ENCODE results near the gene CDH22. TPM values are rescaled to one million over a fixed set of nuclear protein-coding genes. Genes with fewer than 3 reads are reported as not detected.

Gene CDH22
- total RNA-seq, 1 donor from 2014 or later, result 0.09 TPM

- H3K4me3 Mint-ChIP-seq, result no peak overlapping the region
- H3K27ac Mint-ChIP-seq (ENCODE audit: unreplicated experiment), result no peak overlapping the region
- TF ChIP-seq CTCF (conservative IDR thresholded peaks at IDR 0.05), result no peak
- peaks cover 53% of the 10 kb centered on the region for H3K27me3 Mint-ChIP-seq (ENCODE audit: low read depth)
- H3K9me3 Mint-ChIP-seq, result peaks cover 3% of the 10 kb centered on the region
- no peak for DNase-seq (ENCODE audit: low read depth, low spot score)
- no peaks in the 10 kb centered on the region for H3K4me1 Mint-ChIP-seq
- H3K36me3 Mint-ChIP-seq (ENCODE audit: low read depth), result no peaks in the 10 kb centered on the region
These were observed 39.6 kb downstream of the CDH22 start for GRCh38 chr20:46268662-46269061.

GRCh38 chr20:46268131-46268614 is 40.1 kb downstream of the CDH22 start:
- Mint-ChIP-seq H3K4me3 (no peak overlapping the region), H3K36me3 (ENCODE audit: low read depth) (no peaks in the 10 kb centered on the region), H3K9me3 (peaks cover 3% of the 10 kb centered on the region), H3K27ac (ENCODE audit: unreplicated experiment) (no peak overlapping the region), H3K4me1 (no peaks in the 10 kb centered on the region), H3K27me3 (ENCODE audit: low read depth) (peaks cover 54% of the 10 kb centered on the region)
- TF ChIP-seq CTCF (conservative IDR thresholded peaks at IDR 0.05), result no peak
- peak; percentile 7 for DNase-seq (ENCODE audit: low read depth, low spot score)

DNA sequence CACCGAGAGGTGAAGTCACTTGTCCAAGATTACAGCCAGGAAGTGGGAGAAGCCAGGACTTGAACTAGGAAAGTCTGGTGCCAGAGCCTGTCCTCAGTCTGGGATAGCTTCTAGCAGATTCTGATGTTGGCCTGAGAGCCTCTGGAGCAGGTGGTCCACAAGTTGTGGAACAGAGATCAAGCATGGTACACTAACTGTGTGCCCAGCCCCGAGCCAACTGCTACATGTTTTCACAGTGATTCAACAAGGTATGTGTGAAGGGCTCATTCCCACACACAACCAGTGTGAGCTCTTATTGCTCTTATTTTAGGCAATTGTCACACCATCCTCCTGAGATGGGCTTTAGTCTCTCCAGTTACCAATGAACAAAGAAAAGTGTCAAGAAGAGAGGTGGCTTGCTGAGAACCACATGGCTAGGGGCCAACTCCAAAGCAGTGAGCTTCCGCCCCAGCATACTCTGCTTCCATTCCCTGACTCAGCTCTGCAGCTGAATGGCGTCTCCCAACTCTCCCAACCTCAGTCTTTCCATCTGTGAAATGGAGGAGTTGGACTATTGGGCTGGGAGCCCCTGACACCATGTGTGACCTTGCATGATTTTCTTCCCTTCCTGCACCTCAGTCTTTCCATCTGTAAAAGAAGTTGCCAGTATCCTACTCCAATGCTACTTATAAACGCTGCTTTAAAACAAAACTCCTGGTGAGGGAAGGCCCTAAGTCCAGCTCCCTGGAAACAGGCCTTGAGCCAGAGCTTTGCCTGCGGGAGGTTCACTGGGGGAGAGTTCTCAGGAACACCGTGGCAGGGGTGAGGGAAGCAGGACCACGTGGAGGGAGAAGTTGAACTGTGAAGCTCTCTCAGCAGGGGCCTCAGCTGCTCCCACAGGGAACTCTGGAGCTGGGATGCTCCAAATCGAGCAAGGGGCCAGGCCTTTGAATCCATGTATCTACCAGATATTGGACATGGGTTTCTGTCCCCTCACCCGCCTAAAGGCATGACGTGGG is 40.9 kb downstream of the CDH22 start:
- H3K27ac Mint-ChIP-seq (ENCODE audit: unreplicated experiment), result no peak overlapping the region
- peaks cover 57% of the 10 kb centered on the region for H3K27me3 Mint-ChIP-seq (ENCODE audit: low read depth)
- H3K4me1 Mint-ChIP-seq, result no peaks in the 10 kb centered on the region

DNA sequence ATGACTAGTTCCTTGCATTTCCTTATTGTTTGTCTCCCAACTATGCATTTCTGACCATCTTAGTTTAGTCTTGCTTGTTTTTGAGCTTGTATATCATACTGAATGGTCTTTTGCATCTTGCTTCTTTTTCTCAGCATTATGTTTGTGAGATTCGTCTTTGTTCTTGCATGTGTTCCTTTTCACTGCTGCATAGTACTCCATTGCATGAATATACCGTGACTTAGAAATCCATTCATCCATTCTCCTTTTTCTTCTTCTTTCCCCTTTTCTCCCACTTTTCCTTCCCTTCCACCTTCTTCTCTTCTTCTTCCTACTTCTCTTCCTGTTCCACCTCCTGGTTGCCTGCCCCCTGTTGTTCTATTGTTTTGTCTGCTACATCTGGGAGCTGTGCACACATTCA is 42.8 kb downstream of the CDH22 start:
- no peak for TF ChIP-seq CTCF (conservative IDR thresholded peaks at IDR 0.05)
- peaks cover 55% of the 10 kb centered on the region for H3K27me3 Mint-ChIP-seq (ENCODE audit: low read depth)
- DNase-seq (ENCODE audit: low read depth, low spot score), result no peak
- no peaks in the 10 kb centered on the region for H3K36me3 Mint-ChIP-seq (ENCODE audit: low read depth)
- no peak overlapping the region for H3K27ac Mint-ChIP-seq (ENCODE audit: unreplicated experiment)
- peaks cover 3% of the 10 kb centered on the region for H3K9me3 Mint-ChIP-seq
- no peak overlapping the region for H3K4me3 Mint-ChIP-seq
- H3K4me1 Mint-ChIP-seq, result no peaks in the 10 kb centered on the region

More for the DNA sequence above, 40.9 kb downstream of the CDH22 start:
- Mint-ChIP-seq H3K36me3 (ENCODE audit: low read depth) (no peaks in the 10 kb centered on the region), H3K9me3 (peaks cover 3% of the 10 kb centered on the region), H3K4me3 (no peak overlapping the region)
- no peak for DNase-seq (ENCODE audit: low read depth, low spot score)
- TF ChIP-seq CTCF (conservative IDR thresholded peaks at IDR 0.05), result no peak

- Mint-ChIP-seq H3K9me3 (peaks cover 3% of the 10 kb centered on the region), H3K4me3 (no peak overlapping the region), H3K36me3 (ENCODE audit: low read depth) (no peaks in the 10 kb centered on the region), H3K4me1 (no peaks in the 10 kb centered on the region), H3K27me3 (ENCODE audit: low read depth) (peaks cover 55% of the 10 kb centered on the region), H3K27ac (ENCODE audit: unreplicated experiment) (no peak overlapping the region)
- DNase-seq (ENCODE audit: low read depth, low spot score), result no peak
- no peak for TF ChIP-seq CTCF (conservative IDR thresholded peaks at IDR 0.05)
These were observed 43.7 kb downstream of the CDH22 start for GRCh38 chr20:46264391-46265266.

Data from neural crest cell (in vitro differentiated cells).